WI38 (cell line): ENCODE measurements around the gene DCAF11.

ENCODE experiments used
- H3K4me3 ChIP-seq: 2 replicates; pipeline ENCODE4 v1.5.1; 2011; ENCODE audit warnings: low read depth, mild to moderate bottlenecking, control low read depth, low read length
- TF ChIP-seq, protein P1 (sequence below): IDR thresholded peaks from 2 replicates; pipeline ENCODE4 v1.5.1; 2012; ENCODE audit warnings: low read depth, mild to moderate bottlenecking, control low read depth, low read length

The DCAF11 gene

DNA sequence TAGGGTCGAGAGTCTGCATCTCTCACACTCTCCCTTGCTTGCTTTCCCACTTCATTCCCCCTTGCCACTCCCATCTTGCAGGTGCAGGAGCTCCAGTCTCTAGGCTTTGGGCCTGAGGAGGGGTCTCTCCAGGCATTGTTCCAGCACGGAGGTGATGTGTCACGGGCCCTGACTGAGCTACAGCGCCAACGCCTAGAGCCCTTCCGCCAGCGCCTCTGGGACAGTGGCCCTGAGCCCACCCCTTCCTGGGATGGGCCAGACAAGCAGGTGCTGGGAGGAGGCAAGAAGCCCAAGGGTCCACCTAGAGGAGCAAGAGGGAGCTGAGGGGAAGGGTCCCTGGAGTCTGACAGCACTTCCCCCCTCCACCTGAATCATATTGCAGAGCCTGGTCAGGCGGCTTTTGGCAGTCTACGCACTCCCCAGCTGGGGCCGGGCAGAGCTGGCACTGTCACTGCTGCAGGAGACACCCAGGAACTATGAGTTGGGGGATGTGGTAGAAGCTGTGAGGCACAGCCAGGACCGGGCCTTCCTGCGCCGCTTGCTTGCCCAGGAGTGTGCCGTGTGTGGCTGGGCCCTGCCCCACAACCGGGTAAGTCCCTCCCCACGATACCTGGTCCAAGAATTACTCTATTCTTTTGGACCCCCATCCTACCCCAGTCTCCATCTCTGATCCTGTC lies 37.0 kb downstream of the DCAF11 start:
- TF ChIP-seq, protein P1, sequence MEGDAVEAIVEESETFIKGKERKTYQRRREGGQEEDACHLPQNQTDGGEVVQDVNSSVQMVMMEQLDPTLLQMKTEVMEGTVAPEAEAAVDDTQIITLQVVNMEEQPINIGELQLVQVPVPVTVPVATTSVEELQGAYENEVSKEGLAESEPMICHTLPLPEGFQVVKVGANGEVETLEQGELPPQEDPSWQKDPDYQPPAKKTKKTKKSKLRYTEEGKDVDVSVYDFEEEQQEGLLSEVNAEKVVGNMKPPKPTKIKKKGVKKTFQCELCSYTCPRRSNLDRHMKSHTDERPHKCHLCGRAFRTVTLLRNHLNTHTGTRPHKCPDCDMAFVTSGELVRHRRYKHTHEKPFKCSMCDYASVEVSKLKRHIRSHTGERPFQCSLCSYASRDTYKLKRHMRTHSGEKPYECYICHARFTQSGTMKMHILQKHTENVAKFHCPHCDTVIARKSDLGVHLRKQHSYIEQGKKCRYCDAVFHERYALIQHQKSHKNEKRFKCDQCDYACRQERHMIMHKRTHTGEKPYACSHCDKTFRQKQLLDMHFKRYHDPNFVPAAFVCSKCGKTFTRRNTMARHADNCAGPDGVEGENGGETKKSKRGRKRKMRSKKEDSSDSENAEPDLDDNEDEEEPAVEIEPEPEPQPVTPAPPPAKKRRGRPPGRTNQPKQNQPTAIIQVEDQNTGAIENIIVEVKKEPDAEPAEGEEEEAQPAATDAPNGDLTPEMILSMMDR = no peak
- no peak overlapping the region for H3K4me3 ChIP-seq

DNA sequence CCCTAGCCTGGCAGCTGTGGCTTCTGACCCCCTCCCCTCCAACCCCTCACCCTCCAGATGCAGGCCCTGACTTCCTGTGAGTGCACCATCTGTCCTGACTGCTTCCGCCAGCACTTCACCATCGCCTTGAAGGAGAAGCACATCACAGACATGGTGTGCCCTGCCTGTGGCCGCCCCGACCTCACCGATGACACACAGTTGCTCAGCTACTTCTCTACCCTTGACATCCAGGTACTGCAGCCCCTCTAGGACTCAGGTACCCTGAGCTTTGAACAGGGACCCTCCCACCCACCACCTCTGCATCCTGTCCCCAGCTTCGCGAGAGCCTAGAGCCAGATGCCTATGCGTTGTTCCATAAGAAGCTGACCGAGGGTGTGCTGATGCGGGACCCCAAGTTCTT lies 40.5 kb downstream of the DCAF11 start:
- TF ChIP-seq, protein P1 = no peak
- H3K4me3 ChIP-seq = no peak overlapping the region

DNA sequence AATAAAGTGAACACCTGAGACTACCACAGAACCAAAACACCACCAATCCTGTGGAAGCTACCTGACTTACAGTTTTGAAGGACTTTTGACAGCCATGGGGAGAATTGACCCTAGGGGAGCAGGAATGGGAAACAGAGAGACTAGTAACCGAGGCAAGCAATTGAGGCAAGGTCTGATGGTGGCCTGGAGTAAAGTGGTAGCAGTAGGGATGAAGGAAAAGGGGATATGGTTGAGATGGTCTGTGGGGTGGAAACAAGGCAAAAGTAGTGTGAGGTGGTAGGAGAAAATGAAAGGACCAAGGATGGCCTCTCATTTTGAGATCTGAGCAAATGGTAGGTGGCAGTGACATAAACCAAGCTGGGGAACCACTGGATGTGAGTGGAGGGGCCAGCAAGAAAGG lies 42.3 kb downstream of the DCAF11 start:
- TF ChIP-seq, protein P1 = no peak

DNA sequence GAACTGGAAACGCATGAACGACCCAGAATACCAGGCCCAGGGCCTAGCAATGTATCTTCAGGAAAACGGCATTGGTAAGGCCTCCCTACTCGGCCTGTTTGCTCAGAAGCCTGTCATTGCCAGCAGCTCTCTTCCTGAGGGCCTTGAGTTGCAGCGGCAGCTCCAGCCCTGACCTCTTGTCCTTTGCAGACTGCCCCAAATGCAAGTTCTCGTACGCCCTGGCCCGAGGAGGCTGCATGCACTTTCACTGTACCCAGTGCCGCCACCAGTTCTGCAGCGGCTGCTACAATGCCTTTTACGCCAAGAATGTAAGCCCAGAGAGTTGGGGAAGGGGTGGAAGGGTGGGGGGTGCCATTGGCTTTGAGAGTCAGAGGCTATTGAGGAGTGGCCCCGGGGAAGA lies 42.8 kb downstream of the DCAF11 start:
- TF ChIP-seq, protein P1 = no peak
- H3K4me3 ChIP-seq = no peak overlapping the region

More for the DNA sequence above, 42.3 kb downstream of the DCAF11 start:
- no peak overlapping the region for H3K4me3 ChIP-seq

DNA sequence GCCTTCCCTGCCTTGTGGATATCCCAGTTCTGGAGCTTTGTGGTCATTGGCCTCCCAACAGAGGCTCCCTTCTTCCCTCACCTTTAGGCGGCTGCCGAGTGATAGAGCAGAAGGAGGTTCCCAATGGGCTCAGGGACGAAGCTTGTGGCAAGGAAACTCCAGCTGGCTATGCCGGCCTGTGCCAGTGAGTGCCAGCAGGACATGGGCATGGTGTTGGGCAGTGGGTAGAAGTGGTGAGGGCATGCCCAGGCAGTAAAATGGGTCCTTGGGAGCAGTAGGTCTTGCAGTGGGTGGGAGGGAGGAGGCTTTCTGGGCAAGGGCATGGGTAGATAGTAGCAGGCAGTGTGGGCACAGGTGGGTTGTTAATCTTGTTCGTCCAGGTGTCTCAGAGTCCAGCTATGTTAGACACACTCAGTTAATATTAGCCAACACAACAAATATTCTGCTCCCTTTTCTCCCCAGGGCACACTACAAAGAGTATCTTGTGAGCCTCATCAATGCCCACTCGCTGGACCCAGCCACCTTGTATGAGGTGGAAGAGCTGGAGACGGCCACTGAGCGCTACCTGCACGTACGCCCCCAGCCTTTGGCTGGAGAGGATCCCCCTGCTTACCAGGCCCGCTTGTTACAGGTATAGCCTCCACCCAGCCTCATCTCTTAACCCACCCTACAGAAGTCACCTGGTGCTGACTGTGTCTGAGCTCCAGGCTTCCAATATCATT lies 45.4 kb downstream of the DCAF11 start:
- H3K4me3 ChIP-seq = no peak overlapping the region
- TF ChIP-seq, protein P1 = no peak

DNA sequence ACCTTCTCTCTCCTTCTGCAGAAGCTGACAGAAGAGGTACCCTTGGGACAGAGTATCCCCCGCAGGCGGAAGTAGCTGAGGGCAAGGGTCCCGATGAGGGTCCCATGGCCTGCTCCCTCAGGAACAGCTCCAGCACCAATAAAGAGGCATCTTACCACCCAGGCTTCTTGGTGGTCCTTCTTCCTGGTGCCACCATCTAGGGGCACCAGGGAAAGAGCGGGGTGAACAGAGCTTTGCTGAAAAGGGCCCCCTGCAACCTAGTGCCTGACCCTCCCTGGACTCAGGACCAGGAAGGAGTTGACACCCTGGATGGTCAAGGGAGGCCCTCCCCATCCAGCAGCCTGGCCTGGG lies 45.9 kb downstream of the DCAF11 start:
- no peak overlapping the region for H3K4me3 ChIP-seq
- TF ChIP-seq, protein P1 = no peak

DNA sequence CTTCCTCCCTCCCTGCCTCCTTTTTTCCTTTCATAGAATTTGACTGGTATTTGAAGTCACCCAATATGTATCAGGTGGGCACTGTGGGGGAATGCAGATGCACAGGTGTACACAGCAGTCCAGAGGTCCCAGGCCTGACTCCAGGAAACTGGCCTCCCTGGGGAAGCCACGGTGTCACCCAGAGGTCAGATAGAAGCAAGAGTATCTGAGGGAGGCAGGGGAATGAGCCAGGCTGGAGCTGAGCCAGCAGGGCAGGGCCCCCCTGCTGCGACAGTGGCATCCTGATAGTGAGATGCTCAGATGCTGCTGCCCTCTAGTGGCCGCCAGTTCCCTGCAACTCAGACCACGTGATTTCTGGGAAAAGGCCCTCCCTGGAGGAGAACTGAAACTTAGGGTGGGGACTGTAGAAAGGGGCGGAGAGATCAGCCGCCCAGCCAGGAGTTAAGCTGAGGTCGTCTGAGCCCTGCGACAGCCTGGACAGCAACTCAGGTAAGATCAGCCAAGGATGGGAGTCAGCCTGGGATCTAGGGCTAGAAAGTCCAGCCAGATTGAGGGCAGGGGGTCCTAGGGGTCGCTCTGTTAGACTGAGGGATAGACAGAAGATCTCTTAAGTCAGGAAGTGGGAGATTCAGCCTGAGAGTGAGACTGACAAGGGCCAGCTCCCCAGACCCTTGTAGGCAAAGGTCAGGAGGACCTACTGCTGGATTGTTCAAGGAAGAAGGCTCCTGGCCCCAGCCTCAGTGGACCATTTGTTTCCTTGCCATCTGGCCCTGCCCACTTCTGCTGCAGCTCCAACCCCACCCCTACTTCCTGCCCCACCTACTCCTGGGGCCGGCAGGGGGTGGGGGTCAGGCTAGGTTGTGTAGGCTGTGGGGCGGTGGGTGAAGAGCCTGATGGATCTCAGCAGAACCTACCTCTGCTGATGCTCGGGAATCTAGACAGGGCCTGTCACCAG lies 46.5 kb downstream of the DCAF11 start, which contains the start of gene IRF9:
Gene IRF9 (plus strand): TSS at position 416 of the 955 bp plus-strand sequence. CDS start 880 bp downstream, outside the sequence.
- TF ChIP-seq, protein P1 = peak; percentile 76
- peak within 1 kb of the TSS; percentile 68 for H3K4me3 ChIP-seq
